ENCODE data around the gene MZT2B.
"Not testable (repeated sequence)": the region's sequence is repeated elsewhere in the genome, so short reads cannot be mapped to it uniquely, and the experiment has no call there.

Gene MZT2B, protein sequence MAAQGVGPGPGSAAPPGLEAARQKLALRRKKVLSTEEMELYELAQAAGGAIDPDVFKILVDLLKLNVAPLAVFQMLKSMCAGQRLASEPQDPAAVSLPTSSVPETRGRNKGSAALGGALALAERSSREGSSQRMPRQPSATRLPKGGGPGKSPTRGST

DNA sequence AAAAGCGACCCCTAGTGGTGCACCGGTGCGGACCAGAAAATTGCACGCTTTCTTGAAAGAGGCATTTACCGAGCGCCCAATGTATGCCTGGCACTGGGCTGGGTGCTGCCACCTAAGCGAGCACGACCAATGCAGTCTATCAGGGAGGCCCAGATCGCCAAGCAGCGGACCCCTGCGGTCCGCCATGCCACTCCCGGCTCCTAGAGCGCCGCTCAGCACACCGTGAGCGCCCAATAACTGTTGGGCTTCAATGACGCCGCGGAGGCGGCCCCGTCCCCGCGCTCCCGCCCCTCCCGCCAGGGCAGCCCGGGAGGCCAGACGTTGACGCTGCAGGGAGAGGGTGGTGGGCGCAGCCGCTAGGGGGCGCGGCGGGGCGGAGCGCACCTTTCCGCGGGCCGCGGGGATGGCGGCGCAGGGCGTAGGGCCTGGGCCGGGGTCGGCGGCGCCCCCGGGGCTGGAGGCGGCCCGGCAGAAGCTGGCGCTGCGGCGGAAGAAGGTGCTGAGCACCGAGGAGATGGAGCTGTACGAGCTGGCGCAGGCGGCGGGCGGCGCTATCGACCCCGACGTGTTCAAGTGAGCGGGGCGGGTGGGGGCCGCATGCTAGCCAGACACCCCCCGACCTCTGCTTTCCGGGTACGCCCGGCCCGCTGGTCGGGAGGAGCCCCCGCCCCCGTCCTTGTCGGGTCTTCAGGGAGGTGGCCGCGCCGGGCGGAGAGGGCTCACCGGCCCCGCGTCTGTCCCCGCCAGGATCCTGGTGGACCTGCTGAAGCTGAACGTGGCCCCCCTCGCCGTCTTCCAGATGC, at the start of gene MZT2B:
Gene MZT2B, plus strand, starts transcription at position 383 of the 803 bp plus-strand sequence. Its CDS starts 21 bp downstream, at position 404.
- not testable (repeated sequence) for FAIRE-seq

DNA sequence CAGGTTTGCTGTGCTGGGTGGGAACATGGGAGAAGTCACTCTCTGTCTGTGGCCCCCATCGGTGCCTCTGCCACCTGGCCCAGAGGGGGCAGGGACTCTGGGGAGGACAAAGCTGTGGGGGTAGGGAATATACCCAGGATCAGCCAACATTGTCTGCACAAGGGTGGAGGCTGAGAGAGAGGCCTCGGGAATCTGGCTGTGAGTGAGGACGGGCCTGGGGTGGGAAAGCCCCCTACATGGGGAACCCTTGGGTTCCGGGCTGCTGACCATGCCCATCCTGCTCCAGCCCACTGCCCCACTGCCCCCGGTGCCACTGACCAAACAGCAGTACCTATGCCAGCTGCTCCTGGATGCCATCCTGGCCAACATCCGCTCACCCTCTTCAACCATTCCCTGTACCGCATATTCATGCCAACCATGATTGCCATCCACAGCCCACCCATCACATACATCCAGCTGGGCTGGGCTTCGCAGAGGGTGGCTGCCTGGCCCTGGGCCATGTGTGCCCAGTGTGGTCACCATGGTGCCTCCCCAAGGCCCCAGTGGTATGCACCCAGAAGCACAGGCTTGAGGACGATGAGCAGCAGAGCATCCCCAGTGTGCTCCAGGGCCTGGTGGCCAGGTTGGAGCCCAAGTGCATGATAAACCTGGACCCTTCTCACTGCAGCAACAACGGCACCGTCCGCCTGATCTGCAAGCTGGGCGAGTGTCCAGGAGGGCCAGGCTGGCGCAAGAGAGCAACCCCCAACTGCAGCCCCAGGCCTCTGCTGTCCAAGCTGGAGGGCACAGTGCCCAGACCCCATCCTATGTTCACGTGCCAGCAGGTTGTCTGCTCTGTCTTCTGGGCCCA, 46.1 kb upstream of the MZT2B start:
- FAIRE-seq: no peak

DNA sequence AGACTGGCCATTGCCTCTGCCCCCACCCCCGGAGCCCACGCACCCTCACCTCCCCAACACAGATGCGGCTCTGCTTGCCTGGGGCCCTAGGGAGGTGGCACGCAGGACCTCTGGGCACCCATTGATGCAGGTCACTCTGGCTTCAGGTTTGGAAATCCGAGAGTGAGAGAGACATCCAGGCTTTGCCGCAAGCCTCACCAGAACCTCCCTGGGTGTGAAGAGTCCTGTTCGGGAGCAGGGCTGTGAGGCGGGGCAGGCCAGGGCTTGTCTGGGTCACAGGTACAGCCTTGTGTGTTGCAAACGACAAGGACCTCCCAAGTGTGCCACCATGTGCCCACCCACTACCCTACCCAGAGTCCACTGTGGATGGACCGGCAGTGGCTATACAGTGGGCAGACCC, 45.5 kb upstream of the MZT2B start:
- not testable (repeated sequence) for FAIRE-seq

DNA sequence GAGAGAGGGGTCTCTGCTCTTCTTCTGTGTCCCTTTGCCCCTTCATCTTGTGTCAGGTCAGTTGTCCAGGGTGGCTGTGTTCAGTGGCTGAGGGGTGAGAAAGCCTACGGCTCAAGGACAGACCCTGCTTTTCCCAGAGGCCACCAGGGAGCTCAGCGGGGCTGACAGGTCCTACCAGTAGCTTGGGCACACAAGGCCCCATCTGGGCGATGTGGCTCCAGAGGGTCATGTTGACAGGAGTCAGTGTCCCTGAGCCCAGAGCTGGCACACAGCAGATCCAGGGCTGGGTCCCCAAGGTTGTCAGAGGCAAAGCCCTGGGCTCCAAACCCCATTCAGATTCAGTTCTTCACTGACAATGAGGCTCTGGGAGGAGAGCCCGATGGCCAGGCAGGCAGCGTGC, 44.9 kb upstream of the MZT2B start:
- not testable (repeated sequence) for FAIRE-seq

DNA sequence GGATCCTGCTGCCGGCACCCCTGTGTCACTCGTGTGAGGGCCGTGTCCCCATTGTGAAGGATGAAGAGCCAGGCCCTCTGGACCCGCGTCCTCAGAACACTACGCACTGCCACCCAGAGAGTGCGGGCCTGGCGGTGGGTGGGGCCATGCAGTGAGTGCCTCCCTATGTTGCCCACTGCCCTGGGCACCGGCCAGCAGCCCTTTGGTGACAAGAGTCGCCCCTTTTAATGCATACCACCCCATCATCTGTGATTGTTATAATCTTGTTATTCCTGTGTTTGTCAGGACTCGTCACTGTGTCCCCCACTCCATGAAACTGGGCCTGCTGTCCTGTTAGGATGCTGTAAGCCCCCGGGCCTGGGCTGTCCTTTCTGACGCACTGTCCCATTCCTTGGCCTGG, 43.7 kb upstream of the MZT2B start:
- not testable (repeated sequence) for FAIRE-seq

DNA sequence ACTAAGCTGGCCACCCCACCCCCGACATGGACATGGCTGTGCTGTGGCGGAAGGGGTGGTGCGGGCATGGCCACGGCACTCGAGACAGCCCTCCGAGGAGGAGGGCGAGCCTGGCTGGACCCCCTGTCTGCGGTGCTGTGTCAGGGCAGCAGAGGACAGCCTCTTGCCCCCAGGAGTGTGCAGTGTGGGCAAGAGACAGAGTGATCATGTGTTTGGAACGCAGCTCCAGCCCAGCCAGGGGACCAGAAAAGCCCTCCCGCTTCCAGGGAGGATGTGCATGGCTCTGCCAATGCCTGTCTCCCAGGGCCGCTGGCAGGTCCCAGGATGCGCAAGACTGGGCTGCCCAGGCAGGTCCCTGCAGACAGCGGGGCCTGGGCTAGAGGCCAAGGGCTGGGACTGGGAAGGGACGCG, 43.2 kb upstream of the MZT2B start:
- not testable (repeated sequence) for FAIRE-seq

DNA sequence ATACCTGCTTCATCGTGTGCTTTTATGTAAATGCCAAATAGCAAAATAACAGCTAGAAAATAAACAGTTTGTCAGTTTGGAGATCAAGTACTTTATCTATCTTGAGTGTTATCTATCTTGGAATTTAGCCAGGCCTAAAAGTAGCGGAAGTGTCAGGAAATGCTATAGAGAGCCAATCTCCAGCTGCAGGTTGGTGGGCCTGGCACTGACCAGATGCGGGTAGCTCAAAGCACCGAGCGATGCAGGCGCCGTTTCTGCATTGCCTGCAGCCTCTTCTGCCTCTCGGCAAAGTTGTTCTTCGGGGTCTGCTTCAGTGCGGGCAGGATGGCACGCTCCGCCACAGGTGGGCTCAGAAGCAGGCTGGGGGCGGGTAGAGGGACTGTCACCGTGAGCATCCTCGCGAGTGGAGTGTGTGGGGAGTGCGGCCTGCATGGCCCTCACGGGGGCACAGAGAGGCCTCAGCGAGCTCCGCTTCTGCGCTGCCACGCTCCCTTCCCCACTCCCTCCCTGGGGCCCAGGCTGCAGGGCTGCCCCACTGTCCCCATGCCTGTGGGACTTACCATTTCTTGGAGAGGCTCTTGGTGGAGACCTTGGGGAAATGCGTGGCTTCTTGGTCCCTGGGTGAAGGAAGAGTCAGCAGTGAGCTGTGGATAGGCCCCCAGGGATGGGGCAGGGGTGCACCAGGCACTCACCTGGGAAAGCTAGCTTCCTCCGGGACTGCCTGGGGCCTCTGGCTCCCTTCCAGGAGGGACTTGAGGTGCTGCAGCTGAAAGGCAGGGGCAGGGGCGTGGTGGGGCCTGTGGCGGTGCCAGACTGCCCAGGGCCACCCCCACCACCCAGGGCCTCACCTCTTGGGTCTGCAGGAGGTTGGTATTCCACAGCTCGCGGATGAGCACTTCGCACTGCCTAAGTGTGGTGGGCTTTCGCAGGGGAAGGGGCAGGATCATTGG, 42.5 kb upstream of the MZT2B start:
- not testable (repeated sequence) for FAIRE-seq

DNA sequence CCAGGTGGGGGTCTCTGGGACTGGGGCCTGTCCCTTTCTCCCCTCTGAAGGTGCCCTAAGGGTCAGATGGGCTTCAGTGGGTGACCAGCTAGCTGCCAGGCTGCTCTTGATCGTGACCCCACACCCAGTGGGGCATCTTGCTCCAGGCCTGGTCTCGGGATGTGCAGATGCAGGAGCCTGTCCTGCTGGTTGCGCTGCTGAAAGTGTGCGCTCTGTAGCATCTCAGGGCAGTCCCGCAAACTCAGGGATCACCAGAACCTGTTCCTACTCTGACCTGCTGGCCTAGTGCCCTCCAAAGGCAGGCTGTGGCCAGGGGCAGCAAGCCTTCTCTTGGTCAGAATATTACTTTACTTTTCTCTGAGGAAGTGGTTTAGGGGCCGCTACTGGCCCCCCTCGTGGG, 41.5 kb upstream of the MZT2B start:
- not testable (repeated sequence) for FAIRE-seq

DNA sequence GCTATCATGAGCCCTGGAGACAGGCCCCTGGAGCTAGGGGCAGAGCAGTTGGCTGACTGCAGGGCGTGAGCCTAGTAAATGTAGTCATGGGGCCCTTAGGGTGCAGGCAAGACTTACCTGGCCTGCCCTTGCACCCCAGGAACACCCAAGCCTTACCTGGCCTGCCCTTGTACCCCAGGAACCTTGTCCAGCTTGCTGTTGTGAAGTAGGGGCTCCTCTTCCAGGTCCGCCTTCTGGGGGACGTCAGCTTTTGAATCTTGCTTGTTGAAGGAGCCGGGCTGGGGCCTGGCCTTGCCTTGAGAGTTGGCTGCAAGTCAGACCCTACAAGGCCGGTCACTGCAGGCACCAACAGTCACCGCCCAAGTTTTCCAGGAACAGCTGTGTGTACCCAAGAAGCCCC, 41.1 kb upstream of the MZT2B start:
- FAIRE-seq: not testable (repeated sequence)

DNA sequence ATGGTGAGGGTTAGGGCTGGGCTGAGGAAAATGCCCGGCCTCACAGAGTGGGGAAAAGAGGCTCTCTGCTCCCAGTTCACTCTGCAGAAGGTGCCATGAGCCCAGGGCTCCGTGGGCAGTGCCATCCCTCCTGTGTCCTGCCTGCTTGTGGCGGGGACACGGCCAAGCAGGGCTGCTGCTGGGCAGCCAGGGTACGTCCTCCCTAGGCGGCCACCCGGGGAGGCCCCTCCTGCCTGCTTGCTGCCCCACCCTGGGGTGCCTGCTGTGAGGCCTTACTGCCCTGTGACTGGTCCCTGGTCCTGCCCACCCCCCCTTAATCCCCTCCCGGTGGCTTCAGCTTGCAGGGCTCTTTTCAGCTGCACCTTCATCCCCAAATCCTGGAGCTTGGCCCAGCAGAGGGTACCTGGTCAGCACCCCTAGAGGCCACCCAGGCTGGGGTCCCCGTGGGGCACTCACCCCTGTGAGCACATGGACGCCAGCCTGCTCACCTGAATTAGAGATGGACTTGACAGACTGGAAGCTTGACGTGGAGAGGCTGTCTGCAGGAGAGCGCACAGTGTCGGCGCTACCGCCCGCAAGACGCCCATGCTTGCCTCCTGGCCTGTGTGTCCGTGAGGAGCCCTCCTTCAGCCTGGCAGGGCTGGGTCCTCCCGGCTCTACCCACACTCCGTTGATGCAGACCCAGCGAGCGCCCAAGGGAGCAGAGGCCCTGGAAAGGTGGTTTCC, 40.3 kb upstream of the MZT2B start:
- FAIRE-seq: not testable (repeated sequence)

DNA sequence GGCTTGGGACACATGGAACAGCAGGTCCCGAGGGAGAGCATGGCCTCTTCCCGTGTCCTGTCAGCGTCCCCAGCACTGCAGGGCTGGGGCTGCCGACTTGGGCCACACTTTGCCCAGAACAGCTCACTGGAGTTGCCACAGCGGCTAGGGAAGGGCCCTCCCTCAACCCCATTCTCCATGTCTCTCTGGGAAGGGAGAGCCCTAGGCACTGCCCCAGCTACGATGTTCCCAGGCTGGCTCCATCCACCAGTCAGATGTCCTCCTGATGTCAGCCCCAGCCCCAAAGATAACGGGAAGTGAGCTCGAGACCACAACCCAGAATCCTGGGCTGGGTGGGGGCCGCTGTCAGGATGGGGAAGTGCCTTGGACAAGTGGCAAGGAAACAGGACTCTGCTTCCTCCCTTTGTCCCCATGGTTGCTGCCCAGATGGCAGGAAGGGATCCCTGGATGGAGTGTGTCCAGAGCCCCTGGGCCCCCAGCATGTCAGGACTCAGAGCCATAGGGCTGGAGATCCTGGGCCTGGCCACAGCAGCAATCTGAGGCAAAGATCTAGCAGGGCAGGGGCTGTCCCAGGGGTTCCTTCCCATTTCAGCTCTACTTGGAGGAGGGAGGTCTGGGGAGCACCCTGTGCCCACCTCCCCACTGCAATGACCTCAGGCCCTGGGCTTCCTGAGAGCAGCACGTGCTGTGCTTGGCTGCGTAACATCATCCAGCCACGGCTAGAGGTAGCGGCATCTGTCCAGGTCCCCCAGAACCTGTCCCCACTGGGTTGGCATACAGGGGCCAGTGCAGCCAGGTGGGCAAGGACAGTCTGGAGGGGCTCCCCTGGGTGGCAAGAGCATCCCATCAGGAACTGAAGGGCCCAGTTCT, 39.4 kb upstream of the MZT2B start:
- FAIRE-seq: not testable (repeated sequence)

DNA sequence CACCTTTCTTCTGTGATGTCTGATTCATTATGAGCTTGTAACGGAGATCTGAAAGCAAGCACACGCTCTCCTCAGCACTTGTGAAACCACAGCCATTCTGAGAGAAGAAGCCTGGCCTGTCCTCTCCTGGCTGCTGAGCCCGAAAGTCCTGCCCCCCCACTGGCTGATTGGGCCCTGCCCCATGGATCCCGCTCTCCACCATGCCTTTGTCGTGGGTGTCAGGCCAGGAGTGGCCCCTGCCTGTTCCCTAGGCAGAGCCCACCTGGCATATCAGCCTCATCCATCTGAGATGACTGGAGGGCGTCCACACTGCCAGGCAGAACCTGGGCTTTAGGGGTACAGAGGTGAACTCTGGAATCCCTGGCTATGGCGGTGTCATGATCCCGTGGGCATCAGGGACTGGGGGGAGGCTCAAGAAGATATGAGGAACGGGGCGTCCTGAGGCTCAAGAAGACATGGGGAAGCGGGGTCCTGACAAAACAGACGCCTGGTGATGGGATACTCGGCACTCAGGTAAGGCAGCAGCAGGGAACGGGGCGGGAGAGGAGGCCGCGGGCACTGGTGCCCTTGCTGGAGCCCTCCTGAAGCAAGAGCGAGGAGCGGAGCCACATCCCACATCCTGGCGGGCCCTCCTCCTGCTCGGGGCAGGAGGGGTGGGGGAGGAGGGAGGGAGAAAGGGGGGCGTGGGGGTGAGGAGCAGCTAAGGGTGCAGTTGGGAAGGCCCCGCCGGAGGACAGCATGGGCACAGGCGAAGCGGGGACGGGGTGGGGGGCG, 38.6 kb upstream of the MZT2B start:
- not testable (repeated sequence) for FAIRE-seq

DNA sequence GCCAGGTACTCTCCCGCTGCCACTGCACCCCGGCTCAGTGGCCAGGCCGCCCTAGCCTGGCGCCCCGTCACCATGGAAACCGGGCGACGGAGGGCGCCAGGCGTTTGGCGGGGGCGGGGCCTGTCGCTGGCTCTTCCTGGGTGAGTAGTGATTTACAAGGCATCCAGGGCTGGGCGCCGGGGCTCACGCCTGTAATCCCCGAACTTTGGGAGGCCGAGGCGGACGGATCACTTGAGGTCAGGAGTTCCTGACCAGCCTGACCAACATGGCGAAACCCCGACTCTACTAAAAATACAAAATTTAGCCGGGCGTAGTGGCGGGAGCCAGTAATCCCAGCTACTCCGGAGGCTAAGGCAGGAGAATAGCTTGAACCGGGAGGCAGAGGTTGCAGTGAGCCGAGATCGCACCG, 37.1 kb upstream of the MZT2B start, which contains the start of gene CCDC74B:
Gene CCDC74B, minus strand, starts transcription at position 107 of the 409 bp plus-strand sequence. CDS start 116 bp downstream, outside the sequence.
- not testable (repeated sequence) for FAIRE-seq

DNA sequence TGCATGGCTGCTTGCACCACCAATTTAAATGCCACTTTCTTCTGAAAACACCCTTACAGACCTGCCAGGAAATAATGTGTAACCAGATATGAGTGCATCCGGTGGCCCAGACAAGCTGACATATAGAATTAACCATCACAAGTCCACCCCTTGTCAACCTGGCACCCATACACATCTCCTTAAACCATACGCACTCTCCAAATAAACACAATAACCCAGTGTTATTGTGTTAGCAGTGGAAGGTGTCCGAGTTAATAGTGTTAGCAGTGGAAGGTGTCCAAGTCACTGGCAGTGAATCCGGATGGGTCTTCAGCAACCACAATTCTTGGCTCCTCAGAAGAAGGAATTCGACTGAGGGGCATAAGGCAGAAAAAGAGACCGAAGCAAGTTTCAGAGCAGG, 33.5 kb upstream of the MZT2B start:
- not testable (repeated sequence) for FAIRE-seq

DNA sequence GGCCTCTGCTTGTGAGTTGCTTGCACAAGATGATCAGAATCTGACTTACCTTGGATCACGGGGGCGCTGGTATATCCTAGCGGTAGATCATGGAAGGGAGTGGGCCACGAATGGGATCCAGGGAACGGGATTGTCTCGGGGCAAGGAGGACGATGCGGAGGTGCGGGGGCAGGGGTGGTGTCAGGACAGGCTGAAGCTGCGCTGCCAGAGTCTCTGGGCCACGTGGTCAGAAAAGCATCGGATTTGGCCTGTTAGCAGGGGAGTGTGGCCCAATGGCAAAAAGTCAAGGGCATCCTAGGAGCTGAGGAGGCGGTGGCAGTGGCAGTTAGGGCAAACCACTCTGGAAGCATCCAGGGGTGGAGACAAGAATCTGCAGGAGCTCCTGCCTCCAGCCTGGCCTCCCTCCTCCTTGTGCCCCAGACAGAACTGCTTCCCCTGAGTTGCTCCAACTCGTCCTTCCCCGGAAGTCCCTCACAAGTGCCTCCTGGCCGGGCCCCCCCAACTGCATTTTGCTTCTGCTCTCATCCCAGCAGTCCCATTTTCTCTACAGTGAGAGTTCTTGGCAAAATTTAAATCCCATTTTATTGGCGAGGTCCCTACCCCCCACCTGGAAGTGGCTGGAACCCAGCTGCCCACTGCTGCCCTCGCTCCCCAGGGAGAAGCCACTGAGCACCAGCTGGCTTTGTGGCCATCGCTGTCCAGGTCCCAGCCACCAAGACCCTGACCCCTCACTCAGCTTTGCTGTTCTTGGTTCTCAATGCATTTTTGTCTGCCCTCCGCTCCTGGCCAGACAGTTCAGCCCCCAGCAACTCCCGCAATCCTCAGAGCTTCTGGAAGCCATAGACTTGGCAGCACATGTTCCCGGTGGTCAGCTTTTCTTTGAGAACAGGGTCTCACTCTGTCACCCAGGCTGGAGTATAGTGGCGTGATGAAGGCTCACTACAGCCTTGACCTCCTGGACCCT, 31.6 kb upstream of the MZT2B start:
- FAIRE-seq: no peak

DNA sequence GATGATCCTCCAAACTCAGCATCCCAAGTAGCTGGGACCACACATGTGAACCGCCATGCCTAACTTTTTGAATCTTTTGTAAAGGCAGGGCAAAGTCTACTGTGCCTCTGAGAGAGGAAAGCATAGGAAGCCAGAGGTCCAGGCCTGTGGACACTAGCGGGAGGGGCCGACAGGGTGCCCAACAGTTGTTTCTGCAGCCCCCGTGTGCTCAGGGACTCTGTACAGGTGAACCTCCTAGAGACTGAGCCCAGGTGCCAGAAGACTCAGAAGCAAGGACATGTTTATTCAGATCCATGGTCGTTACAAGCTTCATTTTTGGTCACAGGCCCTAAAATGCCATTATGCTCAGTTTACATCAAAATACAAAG, 30.9 kb upstream of the MZT2B start:
- FAIRE-seq: not testable (repeated sequence)

DNA sequence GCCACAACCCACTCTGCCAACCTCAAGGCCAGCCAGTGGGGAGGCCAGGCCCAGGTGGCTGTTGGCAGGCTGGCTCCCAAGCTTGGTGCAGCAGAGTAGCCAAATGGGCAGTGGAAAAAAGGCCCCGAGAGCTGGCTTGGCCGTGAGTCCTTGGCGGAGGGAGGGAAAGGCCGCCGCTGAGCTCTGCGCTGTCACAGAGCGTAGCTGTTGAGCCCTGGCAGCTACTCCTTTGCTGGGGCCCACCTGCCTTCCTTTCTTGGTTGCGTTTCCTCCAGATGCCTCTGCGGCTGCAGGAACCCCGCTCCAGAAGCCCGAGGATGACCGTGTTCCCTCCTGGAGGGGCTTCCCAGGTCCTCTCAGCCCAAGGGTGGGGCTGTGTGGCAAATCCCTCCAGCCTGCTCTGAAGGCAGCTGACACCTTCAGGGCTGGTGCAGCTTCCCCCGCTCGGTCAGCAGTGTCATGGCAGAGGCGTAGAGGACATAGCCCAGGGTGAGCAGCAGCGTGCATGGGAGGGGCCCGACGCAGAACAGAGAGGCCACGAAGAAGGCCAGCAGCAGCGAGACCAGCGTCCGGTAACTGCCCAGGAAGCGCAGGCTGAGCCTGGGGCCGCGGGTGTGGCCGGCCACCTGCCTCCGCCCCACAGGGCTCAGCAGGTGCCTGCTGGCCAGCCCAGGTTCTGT, 29.8 kb upstream of the MZT2B start:
- FAIRE-seq: not testable (repeated sequence)
